ENCODE data around the gene ARHGAP6.

DNA sequence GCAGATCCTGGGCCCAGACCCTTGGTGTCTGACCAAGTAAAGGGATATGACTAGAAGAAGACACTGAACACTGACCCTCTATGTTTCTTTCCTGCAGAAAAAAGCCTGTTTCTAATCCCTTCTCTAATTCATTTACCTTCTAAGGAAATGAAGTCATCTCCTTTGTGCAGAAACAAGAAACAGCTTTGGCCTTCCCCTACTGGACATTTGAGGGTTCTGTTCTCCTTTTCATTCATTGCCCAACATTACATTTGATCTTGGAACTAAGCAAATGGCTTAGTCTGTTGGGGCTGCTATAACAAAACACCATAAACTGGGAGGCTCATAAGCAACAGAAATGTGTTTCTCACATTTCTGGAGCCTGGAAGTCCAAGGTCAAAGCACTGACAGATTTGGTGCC is 534.6 kb downstream of the ARHGAP6 start:
- TF ChIP-seq, protein P1, sequence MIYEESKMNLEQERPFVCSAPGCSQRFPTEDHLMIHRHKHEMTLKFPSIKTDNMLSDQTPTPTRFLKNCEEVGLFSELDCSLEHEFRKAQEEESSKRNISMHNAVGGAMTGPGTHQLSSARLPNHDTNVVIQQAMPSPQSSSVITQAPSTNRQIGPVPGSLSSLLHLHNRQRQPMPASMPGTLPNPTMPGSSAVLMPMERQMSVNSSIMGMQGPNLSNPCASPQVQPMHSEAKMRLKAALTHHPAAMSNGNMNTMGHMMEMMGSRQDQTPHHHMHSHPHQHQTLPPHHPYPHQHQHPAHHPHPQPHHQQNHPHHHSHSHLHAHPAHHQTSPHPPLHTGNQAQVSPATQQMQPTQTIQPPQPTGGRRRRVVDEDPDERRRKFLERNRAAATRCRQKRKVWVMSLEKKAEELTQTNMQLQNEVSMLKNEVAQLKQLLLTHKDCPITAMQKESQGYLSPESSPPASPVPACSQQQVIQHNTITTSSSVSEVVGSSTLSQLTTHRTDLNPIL (CRISPR knock-in tag; IDR thresholded peaks at IDR 0.05; ENCODE audit: low read depth), result no peak
- no peak for TF ChIP-seq OSR1 (CRISPR knock-in tag; IDR thresholded peaks at IDR 0.05)
- no peak for TF ChIP-seq TOX (CRISPR knock-in tag; IDR thresholded peaks at IDR 0.05; ENCODE audit: borderline replicate concordance)
- TF ChIP-seq ZNF70 (CRISPR knock-in tag; IDR thresholded peaks at IDR 0.05), result no peak
